ENCODE measurements around the gene ZSCAN30. TPM values are rescaled to one million over a fixed set of nuclear protein-coding genes. Genes with fewer than 3 reads are reported as not detected.
A peak's percentile ranks its signal among the peaks of the same experiment; 100 is the strongest.

The ZSCAN30 gene
- total RNA-seq (2016; rRNA removed; fragmentation: Illumina TruSeq; extraction: Trizol) (6.8 and 7.7 TPM in 2 replicates), polyA plus RNA-seq (2011; rRNA removed) (7.4 and 8.2 TPM in 2 replicates), polyA minus RNA-seq (2011; rRNA and poly(A)+ RNA removed; ENCODE audit: low replicate concordance) (4.0 and 5.4 TPM in 2 replicates), Bru-seq, nascent RNA (percentile 57 among the genes with signal in this experiment), BruChase-seq, experiment 1, labeled RNA remaining after a 6-hour chase (percentile 62 among the genes with signal in this experiment), BruChase-seq, experiment 2, labeled RNA remaining after a 2-hour chase (percentile 62 among the genes with signal in this experiment)
- 1.2 and 1.4 TPM in 2 replicates for total RNA-seq (2016; cell fraction: cytosol; rRNA removed; fragmentation: Illumina TruSeq; extraction: Trizol; ENCODE audit: low read depth)
- 6.5 and 8.1 TPM in 2 replicates for total RNA-seq (2016; cell fraction: insoluble cytoplasmic fraction; rRNA removed; fragmentation: Illumina TruSeq; extraction: Trizol)
- total RNA-seq (2016; cell fraction: membrane; rRNA removed; fragmentation: Illumina TruSeq; extraction: Trizol), result 2.0 and 4.0 TPM in 2 replicates
- 14.6 and 16.7 TPM in 2 replicates for total RNA-seq (2016; cell fraction: nucleus; rRNA removed; fragmentation: Illumina TruSeq; extraction: Trizol)
- 2.5 and 3.3 TPM in 2 replicates for polyA plus RNA-seq (2011; cell fraction: cytosol; rRNA removed)
- 17.7 and 22.3 TPM in 2 replicates for polyA plus RNA-seq (2011; cell fraction: nucleus; rRNA removed)
- 6.7 and 8.0 TPM in 2 replicates for polyA plus RNA-seq (2012)
- 0.31 and 0.35 TPM in 2 replicates for polyA plus RNA-seq (2016; cell fraction: cytosol; fragmentation: Illumina TruSeq; extraction: Trizol; ENCODE audit: low read depth)
- polyA plus RNA-seq (2016; cell fraction: insoluble cytoplasmic fraction; fragmentation: Illumina TruSeq; extraction: Trizol; ENCODE audit: low read depth), result 5.8 and 6.2 TPM in 2 replicates
- 0.92 and 1.2 TPM in 2 replicates for polyA plus RNA-seq (2016; cell fraction: membrane; fragmentation: Illumina TruSeq; extraction: Trizol; ENCODE audit: low read depth)
- polyA plus RNA-seq (2016; cell fraction: nucleus; fragmentation: Illumina TruSeq; extraction: Trizol; ENCODE audit: insufficient read depth, low read depth), result 17.5 and 23.0 TPM in 2 replicates
- polyA minus RNA-seq (2011; cell fraction: cytosol; rRNA and poly(A)+ RNA removed), result 4.9 and 5.1 TPM in 2 replicates
- 29.6 and 37.4 TPM in 2 replicates for polyA minus RNA-seq (2011; cell fraction: nucleus; rRNA and poly(A)+ RNA removed)
- long read RNA-seq, experiment 1, full-length matches to known transcripts, result 1 of 9 reads
- long read RNA-seq, experiment 1, partial matches to known transcripts, result 2 of 9 reads
- long read RNA-seq, experiment 1, other reads (novel, unspliced or antisense), result 6 of 9 reads
- long read RNA-seq, experiment 2, partial matches to known transcripts, result 0 of 5 reads
- long read RNA-seq, experiment 2, other reads (novel, unspliced or antisense), result 4 of 5 reads

GRCh38 chr18:35290094-35290735, at the start of gene ZSCAN30:
ZSCAN30 (minus strand) TSS chr18:35290229; CDS start chr18:35264352, 25,877 bp downstream.
- Histone ChIP-seq H3K27me3 (ENCODE audit: control insufficient read depth in 1 of 2, insufficient read depth in 2 of 2, low read length in 2 of 2) (no peaks in the 10 kb centered on the region; a peak in 1 of 5 replicates), H2AFZ (ENCODE audit: low read length) (peak within 1 kb of the TSS; percentile 86), H3K9ac (ENCODE audit: insufficient read depth, low read depth, low read length) (peak within 1 kb of the TSS; percentile 96), H3K4me2 (ENCODE audit: low read depth, low read length) (peak within 1 kb of the TSS; percentile 86), H3K9me3 (ENCODE audit: low read length) (no peaks in the 10 kb centered on the region), H3K27ac (ENCODE audit: extremely low read length, insufficient read depth, low read length) (peak within 1 kb of the TSS; percentile 81), H3K79me2 (ENCODE audit: insufficient read depth, low read length) (peaks cover 52% of the 10 kb centered on the region), H3K4me3 (replicated peaks in 1 of 3; ENCODE audit: insufficient read depth in 1 of 3, low read depth in 2 of 3, low read length in 3 of 3) (peak within 1 kb of the TSS; percentile 85 to 97 (median 93)), H3K4me1 (ENCODE audit: insufficient read depth, low read length) (peaks cover 34% of the 10 kb centered on the region), H3K36me3 (replicated peaks in 1 of 2; ENCODE audit: control insufficient read depth in 1 of 2, insufficient read depth in 2 of 2, low read length in 2 of 2) (peaks cover 3 to 9% of the 10 kb centered on the region in 2 experiments; a peak in 3 of 5 replicates), H4K20me1 (ENCODE audit: insufficient read depth, low read length) (no peaks in the 10 kb centered on the region)
- ChIA-PET CTCF (ENCODE audit: low intra/inter-chr PET ratio, low total read pairs) (no interaction called here), POLR2A (interaction anchor here (0.6 to 2.4 kb wide), 14 partner anchors 9 to 682 kb away, joined by 3 to 21 read pairs (median 4); partner anchors contain the start of genes INO80C, ZNF24 and ZNF397)
- in situ Hi-C loops (cut with HindIII; ENCODE audit: extremely low pct_ligation_motif_present, low pct_unique_long_range_greater_than_20kb) (no loop called here), intact Hi-C loops (cut with micrococcal nuclease; ENCODE audit: unreplicated experiment) (loop anchor here (2.0 kb wide), 2 partner anchors 49 to 55 kb away; partner anchors contain the start of genes ZNF24 and ZNF397)
- peak; percentile 85 for FAIRE-seq
- ATAC-seq, result peak; percentile 99
- BruUV-seq (replicated peaks), result no TSS peak
- 2% methylated on average over 14 of the region's 41 CpGs for WGBS (ENCODE audit: low lambda C conversion rate)
- peak; percentile 90 for DNase-seq (ENCODE audit: low spot score)
- peak; percentile 80 for TF ChIP-seq SP4 (CRISPR knock-in tag; IDR thresholded peaks at IDR 0.05)
- TF ChIP-seq RAD51 (IDR thresholded peaks at IDR 0.05; ENCODE audit: borderline replicate concordance), result no peak
- peak; percentile 57; the same call in 1 of the 2 replicates for TF ChIP-seq XBP1 (CRISPR knock-in tag; IDR thresholded peaks at IDR 0.05)
- no peak for TF ChIP-seq ATM (IDR thresholded peaks at IDR 0.05; ENCODE audit: borderline replicate concordance)
- peak; percentile 70; the same call in 1 of the 2 replicates for TF ChIP-seq KLF6 (CRISPR knock-in tag; IDR thresholded peaks at IDR 0.05)
- TF ChIP-seq MIXL1 (CRISPR knock-in tag; IDR thresholded peaks at IDR 0.05), result no peak
- TF ChIP-seq ZNF33B (CRISPR knock-in tag; IDR thresholded peaks at IDR 0.05), result peak; percentile 92; the same call in 1 of the 2 replicates
- no peak for TF ChIP-seq ZNF713 (CRISPR knock-in tag; IDR thresholded peaks at IDR 0.05)
- TF ChIP-seq ZFP90 (CRISPR knock-in tag; IDR thresholded peaks at IDR 0.05; ENCODE audit: borderline replicate concordance), result peak; percentile 92; the same call in 1 of the 2 replicates
- peak; percentile 78; the same call in 1 of the 2 replicates for TF ChIP-seq NFKB2 (CRISPR knock-in tag; IDR thresholded peaks at IDR 0.05; ENCODE audit: borderline replicate concordance)
- TF ChIP-seq AKAP8 (CRISPR knock-in tag; IDR thresholded peaks at IDR 0.05), result no peak
- TF ChIP-seq SNAPC5 (CRISPR knock-in tag; IDR thresholded peaks at IDR 0.05; ENCODE audit: borderline replicate concordance), result no peak
- TF ChIP-seq ZBTB4 (CRISPR knock-in tag; IDR thresholded peaks at IDR 0.05; ENCODE audit: borderline replicate concordance), result peak; percentile 77; the same call in 1 of the 2 replicates
- peak; percentile 72 for TF ChIP-seq CREM (IDR thresholded peaks at IDR 0.05)
- TF ChIP-seq CREM (CRISPR knock-in tag; IDR thresholded peaks at IDR 0.05), result no peak
- no peak for TF ChIP-seq ZNF615 (CRISPR knock-in tag; IDR thresholded peaks at IDR 0.05; ENCODE audit: borderline replicate concordance)

All from HepG2 (cell line).